Glomerular visceral epithelial cell (primary cell): ENCODE results near the gene ICAM4.
"Not testable (repeated sequence)": the region's sequence is repeated elsewhere in the genome, so short reads cannot be mapped to it uniquely, and the experiment has no call there.

Source experiments
- DNase-seq: peaks from one replicate; pipeline ENCODE4 v3.0.0-alpha.2; 2016; ENCODE audit errors: extremely low spot score

The ICAM4 gene

DNA sequence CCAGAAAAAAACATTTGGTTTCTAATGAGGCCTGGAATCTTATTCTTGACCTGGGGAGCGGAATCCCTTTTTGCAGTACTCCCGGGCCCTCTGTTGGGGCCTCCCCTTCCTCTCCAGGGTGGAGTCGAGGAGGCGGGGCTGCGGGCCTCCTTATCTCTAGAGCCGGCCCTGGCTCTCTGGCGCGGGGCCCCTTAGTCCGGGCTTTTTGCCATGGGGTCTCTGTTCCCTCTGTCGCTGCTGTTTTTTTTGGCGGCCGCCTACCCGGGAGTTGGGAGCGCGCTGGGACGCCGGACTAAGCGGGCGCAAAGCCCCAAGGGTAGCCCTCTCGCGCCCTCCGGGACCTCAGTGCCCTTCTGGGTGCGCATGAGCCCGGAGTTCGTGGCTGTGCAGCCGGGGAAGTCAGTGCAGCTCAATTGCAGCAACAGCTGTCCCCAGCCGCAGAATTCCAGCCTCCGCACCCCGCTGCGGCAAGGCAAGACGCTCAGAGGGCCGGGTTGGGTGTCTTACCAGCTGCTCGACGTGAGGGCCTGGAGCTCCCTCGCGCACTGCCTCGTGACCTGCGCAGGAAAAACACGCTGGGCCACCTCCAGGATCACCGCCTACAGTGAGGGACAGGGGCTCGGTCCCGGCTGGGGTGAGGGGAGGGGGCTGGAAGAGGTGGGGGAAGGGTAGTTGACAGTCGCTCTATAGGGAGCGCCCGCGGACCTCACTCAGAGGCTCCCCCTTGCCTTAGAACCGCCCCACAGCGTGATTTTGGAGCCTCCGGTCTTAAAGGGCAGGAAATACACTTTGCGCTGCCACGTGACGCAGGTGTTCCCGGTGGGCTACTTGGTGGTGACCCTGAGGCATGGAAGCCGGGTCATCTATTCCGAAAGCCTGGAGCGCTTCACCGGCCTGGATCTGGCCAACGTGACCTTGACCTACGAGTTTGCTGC, at the start of gene ICAM4:
Gene ICAM4 (plus strand): TSS at position 153 of the 935 bp plus-strand sequence. CDS start 58 bp downstream, at position 211.
- DNase-seq = no peak

GRCh38 chr19:10237702-10238101, 49.1 kb upstream of the ICAM4 start:
- no peak for DNase-seq

- DNase-seq = no peak
Measured at GRCh38 chr19:10238172-10238783, 48.5 kb upstream of the ICAM4 start.

GRCh38 chr19:10241826-10242449, 44.8 kb upstream of the ICAM4 start:
- not testable (repeated sequence) for DNase-seq

DNA sequence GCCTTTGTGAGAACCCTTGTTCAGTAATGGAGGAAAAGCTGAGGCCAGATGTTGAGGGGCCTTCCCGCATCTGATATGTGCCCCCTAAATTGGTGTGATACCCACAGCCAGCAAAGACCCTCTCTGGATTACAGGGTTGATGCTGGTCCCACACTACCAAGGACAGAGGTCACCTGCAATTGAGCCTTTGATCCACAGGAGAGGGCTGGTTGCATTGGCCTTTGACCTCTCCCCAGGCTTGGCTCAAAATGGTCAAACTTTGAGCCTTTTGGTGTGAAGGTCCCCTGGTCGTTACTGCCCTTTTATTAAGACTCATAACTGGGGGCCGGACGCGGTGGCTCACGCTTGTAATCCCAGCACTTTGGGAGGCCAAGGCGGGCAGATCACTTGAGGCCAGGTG, 43.1 kb upstream of the ICAM4 start:
- DNase-seq = no peak

GRCh38 chr19:10245189-10245939, 41.4 kb upstream of the ICAM4 start:
- DNase-seq = no peak

DNA sequence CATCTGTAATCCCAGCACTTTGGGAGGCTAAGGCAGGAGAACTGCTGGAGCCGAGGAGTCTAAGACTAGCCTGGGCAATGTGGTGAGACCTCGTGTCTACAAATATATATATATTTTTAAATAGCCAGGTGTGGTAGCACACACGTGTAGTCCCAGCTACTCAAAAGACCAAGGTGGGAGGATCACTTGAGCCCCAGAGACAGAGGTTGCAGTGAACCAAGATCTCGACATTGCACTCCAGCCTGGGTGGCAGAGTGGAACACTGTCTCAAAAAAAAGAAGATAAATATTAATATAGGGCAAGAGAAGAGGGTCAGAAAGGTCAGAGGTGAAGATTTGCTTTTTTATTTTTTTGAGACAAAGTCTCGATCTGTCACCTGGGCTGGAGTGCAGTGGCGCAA, 40.2 kb upstream of the ICAM4 start:
- no peak for DNase-seq

DNA sequence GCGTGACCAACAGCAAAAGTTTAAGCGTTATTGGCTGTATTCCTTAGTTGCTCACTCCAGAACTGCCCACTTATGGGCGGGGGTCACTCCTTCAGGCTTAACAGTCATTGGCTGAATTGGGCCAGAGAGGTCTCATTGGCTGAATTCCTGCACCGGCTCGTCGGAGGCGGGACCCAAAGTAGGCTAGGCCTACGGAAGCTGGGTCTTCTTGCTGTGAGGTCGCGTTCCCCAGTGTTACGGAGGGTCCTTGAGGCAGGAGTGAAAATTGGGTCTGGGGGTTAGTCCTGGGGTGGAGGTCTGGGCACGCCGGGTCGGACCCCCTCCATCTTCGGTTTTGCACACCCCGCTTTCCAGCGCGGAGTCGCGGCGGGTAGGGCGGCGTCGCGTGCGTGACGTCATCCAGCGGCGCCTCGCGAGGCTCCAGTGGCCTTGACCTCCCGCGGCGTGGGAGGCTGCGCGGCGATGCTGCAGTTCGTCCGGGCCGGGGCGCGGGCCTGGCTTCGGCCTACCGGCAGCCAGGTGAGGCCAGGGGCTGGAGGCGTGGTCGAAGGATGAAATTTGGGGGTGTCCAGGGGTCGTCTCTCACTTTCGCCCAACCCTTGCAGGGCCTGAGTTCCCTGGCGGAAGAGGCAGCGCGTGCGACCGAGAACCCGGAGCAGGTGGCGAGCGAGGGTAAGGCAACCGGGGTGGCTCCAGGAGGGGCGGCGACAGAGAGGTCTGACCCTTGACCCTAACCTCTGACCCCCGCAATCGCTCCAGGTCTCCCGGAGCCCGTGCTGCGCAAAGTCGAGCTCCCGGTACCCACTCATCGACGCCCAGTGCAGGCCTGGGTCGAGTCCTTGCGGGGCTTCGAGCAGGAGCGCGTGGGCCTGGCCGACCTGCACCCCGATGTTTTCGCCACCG, 34.7 kb upstream of the ICAM4 start, which contains the start of gene MRPL4:
Gene MRPL4 (plus strand): TSS at position 423 of the 903 bp plus-strand sequence. CDS start 40 bp downstream, at position 463.
- DNase-seq = peak; percentile 98

GRCh38 chr19:10252707-10253106, 34.0 kb upstream of the ICAM4 start:
- DNase-seq = no peak

DNA sequence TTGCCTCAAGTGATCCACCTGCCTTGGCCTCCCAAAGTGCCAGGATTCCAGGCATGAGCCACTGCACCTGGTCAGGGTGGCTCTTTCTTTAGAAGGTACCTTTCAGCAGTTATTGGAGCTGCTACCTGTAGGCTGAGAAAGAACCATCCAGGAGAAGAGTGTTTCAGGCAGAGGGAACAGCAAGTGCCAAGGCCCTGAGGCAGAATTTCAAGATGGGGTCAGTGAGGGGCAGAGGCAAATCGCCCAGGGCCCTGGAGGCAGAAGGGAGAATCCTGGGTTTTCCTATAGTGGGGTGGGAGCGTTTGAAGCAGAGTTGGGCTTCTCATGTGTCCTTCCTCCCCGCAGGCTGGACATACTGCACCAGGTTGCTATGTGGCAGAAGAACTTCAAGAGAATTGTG, 32.5 kb upstream of the ICAM4 start:
- DNase-seq = no peak

- no peak for DNase-seq
Measured at GRCh38 chr19:10255358-10255757, 31.4 kb upstream of the ICAM4 start.

DNA sequence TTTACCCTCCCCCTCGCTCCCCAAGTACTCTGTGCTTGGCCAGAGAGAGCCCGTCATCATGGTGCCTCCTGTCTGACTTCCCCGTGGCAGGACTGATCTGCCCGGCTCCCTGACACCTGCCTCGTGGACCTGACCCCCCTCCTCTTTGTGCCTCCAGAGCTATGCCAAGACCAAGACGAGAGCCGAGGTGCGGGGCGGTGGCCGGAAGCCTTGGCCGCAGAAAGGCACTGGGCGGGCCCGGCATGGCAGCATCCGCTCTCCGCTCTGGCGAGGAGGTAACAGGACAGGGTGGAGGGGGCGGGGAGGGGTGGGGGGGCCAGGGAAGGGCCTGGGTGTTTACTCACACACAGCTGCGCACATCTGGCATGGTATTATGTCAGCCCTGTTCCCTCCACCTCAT, 30.2 kb upstream of the ICAM4 start:
- DNase-seq = no peak

DNA sequence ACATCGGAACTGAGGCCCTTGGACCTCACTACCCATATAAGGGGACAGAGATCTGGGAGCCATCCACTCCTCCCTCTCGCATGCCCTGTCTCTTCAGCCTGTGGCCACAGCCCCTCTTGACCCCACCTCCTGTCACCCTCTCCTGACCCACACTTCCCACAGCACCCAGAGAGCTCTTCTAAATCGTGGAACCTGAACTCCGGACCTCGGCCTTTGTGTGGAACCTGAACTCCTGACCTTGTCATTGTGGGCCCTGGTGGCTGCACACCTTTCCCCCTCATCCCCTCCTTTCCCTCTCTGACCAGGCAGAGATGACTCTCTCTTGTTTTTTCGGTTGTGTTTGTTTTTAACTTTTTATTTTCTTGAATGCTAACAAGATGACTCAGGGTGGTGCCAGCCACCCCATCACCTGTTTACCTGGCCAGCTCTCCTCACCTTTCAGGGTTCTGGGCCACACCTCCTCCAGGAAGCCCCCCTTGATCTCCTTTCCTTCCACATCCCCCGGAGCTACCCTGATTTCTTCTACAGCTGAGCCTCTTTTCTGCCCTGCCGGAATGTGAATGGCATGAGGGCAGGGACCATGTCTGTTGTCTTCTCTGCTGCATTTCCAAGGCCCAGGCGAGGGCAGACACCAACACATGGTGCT, 29.7 kb upstream of the ICAM4 start:
- no peak for DNase-seq

DNA sequence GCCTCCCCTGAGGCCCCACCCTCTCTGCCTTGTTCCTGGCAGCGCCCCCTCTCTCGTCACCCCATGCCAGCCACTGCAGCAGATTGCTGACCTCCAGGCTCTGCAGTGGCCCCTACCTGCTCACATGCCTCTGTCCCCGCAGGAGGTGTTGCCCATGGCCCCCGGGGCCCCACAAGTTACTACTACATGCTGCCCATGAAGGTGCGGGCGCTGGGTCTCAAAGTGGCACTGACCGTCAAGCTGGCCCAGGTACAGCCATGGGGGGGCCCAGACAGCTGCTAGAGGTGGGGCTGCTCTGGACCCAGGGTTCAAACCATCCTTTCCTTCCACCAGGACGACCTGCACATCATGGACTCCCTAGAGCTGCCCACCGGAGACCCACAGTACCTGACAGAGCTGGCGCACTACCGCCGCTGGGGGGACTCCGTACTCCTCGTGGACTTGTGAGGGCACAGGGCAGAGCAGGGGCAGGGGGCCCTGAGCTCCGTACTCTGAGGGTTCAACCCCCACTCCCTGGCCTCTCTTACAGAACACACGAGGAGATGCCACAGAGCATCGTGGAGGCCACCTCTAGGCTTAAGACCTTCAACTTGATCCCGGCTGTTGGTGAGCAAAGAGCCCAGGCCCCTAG, 28.6 kb upstream of the ICAM4 start:
- DNase-seq = no peak

- DNase-seq = peak; percentile 87
Measured at GRCh38 chr19:10259162-10259905, 27.4 kb upstream of the ICAM4 start.

DNA sequence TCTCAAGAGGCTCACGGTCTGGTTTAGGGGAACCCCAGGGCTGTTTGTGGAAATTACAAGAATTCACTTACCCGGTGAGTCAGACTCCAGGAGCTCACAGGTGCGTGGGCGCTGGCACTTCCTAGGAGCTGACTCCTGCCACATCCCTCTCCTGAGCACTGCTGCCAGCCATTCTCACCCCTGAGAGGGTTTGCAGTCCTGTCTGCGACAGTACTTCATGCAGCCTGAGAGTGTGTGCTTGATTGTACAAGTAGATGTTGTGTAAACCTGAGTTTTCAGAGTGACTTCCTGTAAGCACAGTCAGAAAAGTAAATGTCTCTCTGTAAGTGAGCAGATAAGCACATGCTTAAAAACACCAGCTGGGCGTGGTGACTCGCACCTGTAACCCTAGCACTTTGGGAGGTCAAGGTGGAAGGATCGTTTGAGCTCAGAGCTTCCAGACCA, 26.6 kb upstream of the ICAM4 start:
- DNase-seq = peak; percentile 59

- DNase-seq = peak; percentile 47
Measured at GRCh38 chr19:10262771-10263170, 24.0 kb upstream of the ICAM4 start.

DNA sequence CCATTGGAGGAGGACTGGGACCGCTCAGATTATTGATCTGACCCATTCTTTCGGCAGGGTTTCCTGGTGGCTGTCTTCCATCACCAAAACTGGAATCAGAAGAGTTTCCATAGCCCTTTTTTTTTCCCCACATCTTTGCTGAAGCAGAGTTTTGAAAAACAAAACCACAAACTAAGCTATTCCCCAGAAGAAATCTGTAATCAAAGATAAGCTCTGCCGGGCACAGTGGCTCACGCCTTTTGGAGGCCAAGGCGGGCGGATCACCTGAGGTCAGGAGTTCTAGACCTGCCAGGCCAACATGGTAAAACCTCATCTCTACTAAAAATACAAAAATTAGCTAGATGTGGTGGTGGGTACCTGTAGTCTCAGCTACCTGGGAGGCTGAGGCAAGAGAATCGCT, 20.0 kb upstream of the ICAM4 start:
- no peak for DNase-seq

GRCh38 chr19:10268071-10268470, 18.7 kb upstream of the ICAM4 start:
- no peak for DNase-seq
